NCI-H1417 (cell line): ENCODE results near the gene TAS1R1.

Experiments used
- DNase-seq, 3 experiments: peaks; one replicate each; lab custom pipeline; 2025; lab: John Stamatoyannopoulos, UW

The TAS1R1 gene

GRCh38 chr1:6574025-6574620, 19.0 kb downstream of the TAS1R1 start:
- no peak for DNase-seq

- DNase-seq = no peak
Observed at GRCh38 chr1:6574818-6575217, 19.7 kb downstream of the TAS1R1 start.

GRCh38 chr1:6577831-6578525, 22.9 kb downstream of the TAS1R1 start:
- DNase-seq = no peak

- peak in 1 of 3 experiments; percentile 19 for DNase-seq
Observed at GRCh38 chr1:6578624-6579373, 23.7 kb downstream of the TAS1R1 start.

GRCh38 chr1:6579374-6580118, 24.4 kb downstream of the TAS1R1 start, which contains the start of gene ZBTB48:
Gene ZBTB48, plus strand, starts transcription at chr1:6579994. Its CDS starts 616 bp downstream, at chr1:6580610.
- peak; percentile 98 for DNase-seq

GRCh38 chr1:6580119-6580592, 25.0 kb downstream of the TAS1R1 start:
- DNase-seq = peak in 1 of 3 experiments; percentile 37

GRCh38 chr1:6580593-6581409, 25.7 kb downstream of the TAS1R1 start:
- no peak for DNase-seq

GRCh38 chr1:6581561-6582305, 26.6 kb downstream of the TAS1R1 start:
- peak in 2 of 3 experiments; percentile 41 to 71 for DNase-seq

GRCh38 chr1:6582370-6582769, 27.3 kb downstream of the TAS1R1 start:
- DNase-seq = no peak

GRCh38 chr1:6584126-6585080, 29.3 kb downstream of the TAS1R1 start:
- no peak for DNase-seq

GRCh38 chr1:6585081-6585722, 30.1 kb downstream of the TAS1R1 start:
- DNase-seq = no peak

- no peak for DNase-seq
Observed at GRCh38 chr1:6585841-6586240, 30.7 kb downstream of the TAS1R1 start.

GRCh38 chr1:6586404-6586816, 31.3 kb downstream of the TAS1R1 start:
- no peak for DNase-seq

- DNase-seq = peak in 2 of 3 experiments; percentile 10 to 46
Observed at GRCh38 chr1:6587261-6588005, 32.3 kb downstream of the TAS1R1 start.

- DNase-seq = peak in 1 of 3 experiments; percentile 4
Observed at GRCh38 chr1:6588128-6588892, 33.2 kb downstream of the TAS1R1 start.

GRCh38 chr1:6588893-6589520, 33.9 kb downstream of the TAS1R1 start:
- no peak for DNase-seq

- no peak for DNase-seq
Observed at GRCh38 chr1:6590046-6590445, 34.9 kb downstream of the TAS1R1 start.
